ENCODE results near the gene HOXA6.
A peak's percentile ranks its signal among the peaks of the same experiment; 100 is the strongest.

The HOXA6 gene

GRCh38 chr7:27172823-27173510 is 25.4 kb upstream of the HOXA6 start:
- peak; percentile 81 for DNase-seq

GRCh38 chr7:27172315-27172774 is 24.8 kb upstream of the HOXA6 start:
- DNase-seq, result peak; percentile 40

GRCh38 chr7:27171637-27172314 is 24.2 kb upstream of the HOXA6 start:
- DNase-seq, result no peak

DNA sequence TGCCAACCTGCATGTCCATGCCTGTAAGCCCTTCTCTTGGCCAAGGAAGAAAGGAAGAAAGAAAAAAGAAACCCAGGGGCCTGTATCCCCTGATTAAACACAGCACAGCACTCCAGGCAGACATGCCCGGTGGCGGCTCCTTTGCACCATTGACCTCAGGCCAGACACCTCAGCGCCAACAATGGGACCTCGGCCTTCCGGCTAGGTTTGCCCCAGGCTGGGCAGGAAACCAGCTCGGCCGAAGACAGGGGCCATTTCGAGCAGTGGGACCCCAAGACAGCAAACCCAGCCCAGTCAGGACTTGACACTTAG is 23.7 kb upstream of the HOXA6 start:
- no peak for DNase-seq

DNA sequence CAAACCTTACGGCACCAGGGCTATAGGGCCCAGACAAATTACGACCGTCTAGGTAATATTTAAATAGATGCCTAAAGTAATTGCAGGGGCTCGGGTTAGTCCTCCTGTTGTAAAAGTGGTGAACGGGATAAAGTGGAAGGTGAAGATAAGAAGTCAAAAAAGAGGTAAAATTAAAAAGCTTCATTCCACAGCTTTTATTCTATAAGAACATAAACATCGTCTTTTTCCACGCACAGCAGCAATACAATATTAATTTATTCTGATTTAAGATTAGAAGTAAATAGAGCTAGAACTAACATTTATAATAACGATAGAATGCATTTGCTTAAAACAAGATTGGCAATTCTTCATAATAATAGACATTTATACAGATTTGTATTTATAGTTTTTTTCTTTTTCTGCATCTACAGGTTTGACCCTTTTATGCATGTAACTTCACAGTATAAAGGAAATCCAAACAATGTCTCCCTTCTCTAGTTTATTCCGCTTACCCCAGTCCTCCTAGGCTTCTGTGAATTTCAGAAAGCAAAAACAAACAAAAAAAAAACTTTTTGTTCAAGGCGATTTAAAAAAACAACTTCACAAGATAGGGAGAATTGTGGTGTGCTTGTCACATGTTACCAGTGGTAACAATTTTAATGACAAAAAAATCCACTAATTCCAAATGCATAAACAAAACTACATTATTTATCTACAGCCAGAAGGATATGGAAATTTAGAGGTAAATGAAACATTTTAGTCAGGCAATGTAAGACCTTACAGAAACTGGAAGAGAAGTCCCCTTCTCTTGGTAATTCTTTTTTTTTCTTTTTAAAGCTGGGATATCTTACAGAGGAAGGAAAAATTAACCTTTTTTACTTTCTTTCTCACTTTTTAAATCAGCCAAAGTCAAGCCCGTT is 23.1 kb upstream of the HOXA6 start:
- DNase-seq, result no peak

DNA sequence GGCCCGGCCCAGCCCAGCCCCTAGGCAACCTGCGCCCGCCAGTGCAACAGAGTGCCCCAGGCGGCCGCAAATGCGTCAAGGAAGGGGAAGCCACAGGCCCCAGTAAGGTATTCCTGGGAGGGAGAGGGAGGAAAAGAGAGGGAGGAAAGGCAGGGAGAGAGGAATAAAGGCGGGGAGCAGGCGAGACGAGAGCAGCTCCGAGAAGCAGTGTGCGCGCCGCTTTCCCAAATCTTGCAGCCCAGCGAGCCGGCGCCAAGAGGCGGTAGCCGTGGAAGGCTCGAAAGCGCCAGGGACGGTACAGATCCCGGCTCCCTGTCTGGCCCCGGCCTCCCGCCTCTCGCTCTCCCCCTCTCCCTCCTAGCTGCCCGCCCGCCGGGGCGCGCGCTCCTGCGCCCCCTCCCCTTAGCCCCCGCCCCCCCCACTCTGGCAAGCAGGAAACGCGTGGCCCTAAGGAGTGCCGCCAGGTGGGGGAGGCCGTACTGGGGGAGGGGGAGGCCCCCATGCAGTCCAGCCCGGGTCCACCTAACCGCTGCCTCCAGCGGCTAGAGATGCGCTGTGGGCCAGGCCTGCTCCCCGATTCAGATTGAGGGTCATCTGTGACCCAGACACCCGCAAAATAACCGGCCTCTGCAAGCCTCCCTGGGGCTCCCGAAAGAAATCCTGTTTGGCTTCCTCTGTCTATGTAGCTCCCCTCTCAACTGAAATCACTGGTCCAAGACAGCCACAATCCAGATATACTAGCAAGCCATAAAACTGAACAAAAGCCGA is 22.3 kb upstream of the HOXA6 start:
- peak; percentile 35 for DNase-seq

DNA sequence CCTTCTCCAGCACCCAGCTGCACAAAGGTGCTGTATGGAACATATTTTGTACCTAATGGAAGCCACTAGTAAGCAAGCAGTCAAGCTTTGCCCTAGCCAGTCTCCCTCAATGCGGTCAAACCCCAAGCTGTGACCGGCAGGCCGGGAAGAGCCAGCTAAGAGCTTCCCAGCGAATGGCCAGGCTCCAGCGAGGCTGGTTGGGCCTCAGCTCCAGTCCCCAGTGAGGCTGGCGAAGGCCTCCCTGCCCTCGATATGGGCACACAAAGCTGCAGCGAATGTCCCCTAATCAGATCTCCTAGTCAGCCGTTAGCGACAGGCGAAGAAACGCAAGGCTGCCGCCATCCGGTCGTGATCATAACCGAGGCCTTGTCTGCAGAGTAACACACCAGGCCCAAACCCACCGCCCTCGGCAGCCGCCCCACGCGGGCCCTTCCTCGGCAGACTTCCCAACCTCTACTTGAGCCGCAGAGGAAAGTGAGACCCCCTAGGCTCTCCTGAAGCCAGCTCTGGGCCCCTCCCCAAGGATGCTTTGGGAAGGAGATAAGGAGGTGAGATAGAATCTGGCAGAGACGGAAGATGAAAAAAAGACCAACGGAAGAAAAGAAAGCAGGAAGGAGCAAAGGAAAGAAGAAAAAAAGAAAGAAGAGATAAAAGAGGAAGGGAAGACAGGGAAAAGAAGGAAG is 20.8 kb upstream of the HOXA6 start:
- no peak for DNase-seq

DNA sequence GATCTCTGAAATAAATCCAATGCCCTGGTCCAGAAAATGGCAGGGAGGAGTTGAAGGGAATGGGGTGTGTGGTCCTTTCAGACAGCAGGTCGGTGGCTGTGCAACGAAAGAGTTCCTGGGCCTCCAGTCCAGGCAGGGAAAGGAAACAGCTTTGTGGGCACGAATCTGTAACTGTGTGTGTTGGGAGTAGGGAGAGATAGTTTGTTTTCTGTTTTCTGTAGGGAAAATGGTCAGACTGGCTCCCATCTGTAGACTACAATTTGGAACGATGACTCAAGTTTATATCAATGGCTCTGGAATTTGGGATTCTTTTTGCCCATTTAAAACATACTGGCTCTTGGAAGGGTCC is 20.3 kb upstream of the HOXA6 start:
- DNase-seq, result no peak

GRCh38 chr7:27166531-27167505 is 19.2 kb upstream of the HOXA6 start:
- DNase-seq, result no peak

- DNase-seq, result no peak
These were observed 18.5 kb upstream of the HOXA6 start for GRCh38 chr7:27165996-27166530.

GRCh38 chr7:27165089-27165995 is 17.8 kb upstream of the HOXA6 start, which contains the start of gene HOXA9:
HOXA9 (minus strand) TSS chr7:27165537; CDS start chr7:27165457, 80 bp downstream.
- no peak for DNase-seq

- no peak for DNase-seq
These were observed 17.0 kb upstream of the HOXA6 start for GRCh38 chr7:27164367-27165088.

DNA sequence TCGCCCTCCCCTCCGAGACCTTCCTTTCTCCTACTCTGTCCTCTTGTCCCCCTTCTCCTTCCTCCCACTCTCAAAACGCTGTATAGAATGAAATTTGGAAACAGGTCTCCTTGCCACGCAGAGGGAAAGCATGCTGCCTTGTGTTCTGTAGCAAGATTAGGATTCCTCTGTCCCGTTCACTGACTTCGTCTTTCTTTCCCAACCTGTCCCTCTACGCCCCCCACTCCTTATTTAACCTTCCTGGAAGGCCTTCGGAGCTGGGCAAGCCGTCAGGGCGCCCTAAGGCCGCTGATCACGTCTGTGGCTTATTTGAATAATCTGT is 16.4 kb upstream of the HOXA6 start:
- no peak for DNase-seq

DNA sequence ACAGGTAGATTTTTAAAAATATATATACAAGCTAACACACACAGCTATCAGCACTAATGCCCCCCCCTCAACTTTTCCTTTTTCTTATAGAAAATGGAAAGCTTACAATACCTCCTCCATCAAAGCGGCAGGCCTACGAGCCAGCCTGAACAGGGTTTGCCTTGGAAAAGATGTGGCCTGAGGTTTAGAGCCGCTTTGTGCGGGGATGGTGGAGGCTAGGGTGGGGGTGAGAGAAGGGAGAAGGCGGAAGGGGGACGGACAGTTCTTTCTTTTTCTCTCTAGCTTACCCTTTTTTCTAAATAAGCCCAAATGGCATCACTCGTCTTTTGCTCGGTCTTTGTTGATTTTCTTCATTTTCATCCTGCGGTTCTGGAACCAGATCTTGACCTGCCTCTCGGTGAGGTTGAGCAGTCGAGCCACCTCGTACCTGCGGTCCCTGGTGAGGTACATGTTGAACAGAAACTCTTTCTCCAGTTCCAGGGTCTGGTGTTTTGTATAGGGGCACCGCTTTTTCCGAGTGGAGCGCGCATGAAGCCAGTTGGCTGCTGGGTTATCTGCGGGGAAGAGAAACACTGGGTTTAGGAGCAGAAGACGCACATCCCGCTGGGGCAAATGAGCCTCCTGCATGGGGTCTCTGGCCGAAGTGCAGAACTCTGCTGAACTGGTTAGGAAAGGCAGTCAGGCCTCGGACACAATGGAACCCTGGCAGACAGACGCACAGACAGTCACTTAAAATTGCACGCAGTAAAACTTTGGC is 15.9 kb upstream of the HOXA6 start:
- DNase-seq, result no peak

GRCh38 chr7:27162561-27163287 is 15.2 kb upstream of the HOXA6 start:
- DNase-seq, result no peak

- DNase-seq, result no peak
These were observed 14.4 kb upstream of the HOXA6 start for GRCh38 chr7:27161721-27162560.

Measured in NCI-H146 (cell line).